ENCODE results near the gene C9orf85. TPM values are rescaled to one million over a fixed set of nuclear protein-coding genes. Genes with fewer than 3 reads are reported as not detected.

C9orf85 gene
- total and polyA plus RNA-seq, 2 of the 8 experiments (the other 6 are each of a cell fraction or from before 2014, with no cell fraction given), result 6.3 to 14.5 TPM

DNA sequence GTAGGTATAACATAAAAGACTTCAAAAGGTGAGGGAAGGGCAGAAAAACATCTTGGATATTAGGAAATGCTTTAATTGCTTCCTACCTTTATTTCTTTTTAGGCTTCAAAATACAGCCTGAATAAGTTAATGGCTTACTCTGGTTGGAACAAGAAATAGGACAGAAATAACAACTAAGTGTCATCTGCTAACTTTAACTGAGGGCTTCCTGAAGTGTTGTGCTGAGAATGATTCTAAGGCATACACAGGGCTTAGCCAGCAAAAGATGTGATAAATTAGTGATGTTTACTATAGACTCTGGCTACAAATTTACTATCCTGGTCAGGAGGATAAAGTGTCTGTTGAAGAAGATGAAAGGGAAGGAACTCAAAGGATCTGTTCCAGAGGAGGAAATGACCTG lies 34.6 kb upstream of the C9orf85 start (continued):
- no peak for TF ChIP-seq TAF7 (optimal IDR thresholded peaks at IDR 0.05; ENCODE audit: borderline replicate concordance, low read depth, low read length)
- no peak for TF ChIP-seq CHD1 (IDR thresholded peaks at IDR 0.05; ENCODE audit: low read depth, low read length)
- TF ChIP-seq CREB1 (IDR thresholded peaks at IDR 0.05), result no peak
- TF ChIP-seq SRF (IDR thresholded peaks at IDR 0.05; ENCODE audit: low read depth, low read length), result no peak
- no peak for TF ChIP-seq GTF2F1 (IDR thresholded peaks at IDR 0.05; ENCODE audit: borderline replicate concordance, low read depth, low read length)
